Upper lobe of left lung (tissue), 4 donors: ENCODE measurements around the gene POLR3H.
"Not testable (repeated sequence)": the region's sequence is repeated elsewhere in the genome, so short reads cannot be mapped to it uniquely, and the experiment has no call there.

Experiments used
- EP300 ChIP-seq, 4 donors: sonication (generic); formaldehyde crosslinking; IDR thresholded peaks; one replicate each; pipeline ENCODE4 v1.5.1; 2017; ENCODE audit warnings: antibody characterized with exemption in 4 of 4, control low read depth in 2 of 4
- POLR2A ChIP-seq, 4 donors: fragments of 450-650 bp; IDR thresholded peaks; one replicate each; pipeline ENCODE4 v1.5.1; 2016 to 2017; ENCODE audit warnings: antibody characterized with exemption in 4 of 4, mild to moderate bottlenecking in 2 of 4
- POLR2AphosphoS5 ChIP-seq, 2 donors: sonication (generic); formaldehyde crosslinking; IDR thresholded peaks; one replicate each; pipeline ENCODE4 v1.5.1; 2017; ENCODE audit warnings: antibody characterized with exemption in 2 of 2
- TF ChIP-seq, protein P1 (sequence below), 6 experiments: fragments of 450-650 bp in 4 of 6; fragments of 200-600 bp in 2 of 6; sonication (generic) in 2 of 6; IDR thresholded peaks; one replicate each; pipeline ENCODE4 v1.5.1; 2016 to 2019; ENCODE audit warnings: antibody characterized with exemption in 6 of 6

DNA sequence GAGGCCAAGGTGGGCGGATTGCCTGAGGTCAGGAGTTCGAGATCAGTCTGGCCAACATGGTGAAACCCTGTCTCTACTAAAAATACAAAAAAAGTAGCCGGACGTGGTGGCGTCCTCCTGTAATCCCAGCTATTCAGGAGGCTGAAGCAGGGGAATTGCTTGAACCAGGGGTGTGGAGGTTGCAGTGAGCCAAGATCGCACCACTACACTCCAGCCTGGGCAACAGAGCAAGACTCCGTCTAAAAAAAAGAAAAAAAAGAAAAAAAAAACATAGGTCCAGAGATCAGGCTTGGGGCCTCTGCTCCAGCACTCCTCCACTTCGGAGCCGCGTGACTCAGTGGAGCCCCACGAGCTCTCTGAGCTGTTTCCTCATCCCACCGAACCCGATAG is 14.0 kb upstream of the POLR3H start:
- TF ChIP-seq, protein P1, sequence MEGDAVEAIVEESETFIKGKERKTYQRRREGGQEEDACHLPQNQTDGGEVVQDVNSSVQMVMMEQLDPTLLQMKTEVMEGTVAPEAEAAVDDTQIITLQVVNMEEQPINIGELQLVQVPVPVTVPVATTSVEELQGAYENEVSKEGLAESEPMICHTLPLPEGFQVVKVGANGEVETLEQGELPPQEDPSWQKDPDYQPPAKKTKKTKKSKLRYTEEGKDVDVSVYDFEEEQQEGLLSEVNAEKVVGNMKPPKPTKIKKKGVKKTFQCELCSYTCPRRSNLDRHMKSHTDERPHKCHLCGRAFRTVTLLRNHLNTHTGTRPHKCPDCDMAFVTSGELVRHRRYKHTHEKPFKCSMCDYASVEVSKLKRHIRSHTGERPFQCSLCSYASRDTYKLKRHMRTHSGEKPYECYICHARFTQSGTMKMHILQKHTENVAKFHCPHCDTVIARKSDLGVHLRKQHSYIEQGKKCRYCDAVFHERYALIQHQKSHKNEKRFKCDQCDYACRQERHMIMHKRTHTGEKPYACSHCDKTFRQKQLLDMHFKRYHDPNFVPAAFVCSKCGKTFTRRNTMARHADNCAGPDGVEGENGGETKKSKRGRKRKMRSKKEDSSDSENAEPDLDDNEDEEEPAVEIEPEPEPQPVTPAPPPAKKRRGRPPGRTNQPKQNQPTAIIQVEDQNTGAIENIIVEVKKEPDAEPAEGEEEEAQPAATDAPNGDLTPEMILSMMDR (IDR thresholded peaks at IDR 0.05): not testable (repeated sequence)
- not testable (repeated sequence) for TF ChIP-seq EP300, POLR2A, POLR2AphosphoS5 (IDR thresholded peaks at IDR 0.05)
